GM18508 (cell line): Measurements from ENCODE around the gene RALGPS1.
"Not testable (repeated sequence)": the region's sequence is repeated elsewhere in the genome, so short reads cannot be mapped to it uniquely, and the experiment has no call there.

Experiments
- ATAC-seq: cut with Tn5 transposase; IDR thresholded peaks from one replicate; pipeline ENCODE4 v1.9.1; 2021; ENCODE audit warnings: moderate number of reproducible peaks; ENCODE audit not compliant: insufficient read depth, unreplicated experiment

RALGPS1 gene

DNA sequence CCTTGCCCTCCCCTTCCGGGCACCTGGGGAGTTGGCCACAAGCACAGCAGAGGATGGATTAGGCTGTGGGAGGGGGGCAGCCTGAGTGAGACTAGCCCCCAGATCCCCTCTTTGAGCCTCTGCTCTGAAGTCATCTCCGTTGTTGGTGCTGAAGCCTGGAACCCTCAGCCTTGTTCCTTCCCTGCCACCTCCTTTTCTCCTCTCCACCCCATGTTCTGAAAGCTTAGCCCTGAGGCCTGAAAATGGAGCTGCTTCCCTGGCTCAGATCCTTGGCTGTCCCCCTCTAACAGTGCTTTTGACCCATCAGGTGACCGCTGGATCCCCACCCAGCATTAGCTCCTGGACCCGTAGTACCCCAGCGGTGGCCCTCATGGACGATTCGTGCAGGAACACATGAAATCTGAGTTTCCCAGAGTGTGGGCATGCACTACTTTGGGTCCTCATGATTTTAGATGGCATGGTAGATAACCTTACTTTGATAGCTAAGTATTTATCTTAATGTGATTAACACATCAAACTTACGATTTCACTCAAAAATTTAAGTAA, 229.4 kb downstream of the RALGPS1 start:
- no peak for ATAC-seq

GRCh38 chr9:127144670-127145445, 230.3 kb downstream of the RALGPS1 start:
- no peak for ATAC-seq

DNA sequence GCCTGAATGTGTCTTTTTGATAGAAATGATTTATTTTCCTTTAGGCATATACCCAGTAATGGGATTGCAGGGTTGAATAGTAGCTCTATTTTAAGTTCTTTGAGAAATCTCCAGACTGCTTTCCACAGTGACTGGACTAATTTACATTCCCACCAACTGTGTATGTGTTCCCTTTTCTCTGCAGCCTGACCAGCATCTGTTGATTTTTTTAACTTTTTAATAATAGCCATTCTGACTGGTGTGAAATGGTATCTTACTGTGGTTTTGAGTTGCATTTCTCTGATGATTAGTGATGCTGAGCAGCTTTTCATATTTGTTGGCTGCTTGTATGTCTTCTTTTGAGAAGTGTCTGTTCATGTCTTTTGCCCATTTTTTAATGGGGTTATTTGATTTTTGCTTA, 232.3 kb downstream of the RALGPS1 start:
- not testable (repeated sequence) for ATAC-seq

DNA sequence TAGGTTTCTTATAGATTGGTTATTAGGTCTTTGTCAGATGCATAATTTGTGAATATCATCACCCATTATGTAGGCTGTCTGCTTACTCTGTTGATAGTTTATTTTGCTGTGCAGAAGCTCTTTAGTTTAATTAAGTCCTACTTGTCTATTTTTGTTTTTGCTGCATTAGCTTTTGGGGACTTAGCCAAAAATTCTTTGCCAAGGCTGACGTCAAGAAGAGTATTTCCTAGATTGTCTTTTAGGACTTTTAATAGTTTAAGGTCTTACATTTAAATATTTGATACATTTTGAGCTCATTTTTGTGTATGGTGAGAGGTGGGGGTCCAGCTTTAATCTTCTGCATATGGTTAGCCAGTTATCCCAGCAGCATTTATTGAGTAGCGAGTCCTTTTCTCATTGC, 232.7 kb downstream of the RALGPS1 start:
- ATAC-seq = no peak

GRCh38 chr9:127148014-127148413, 233.4 kb downstream of the RALGPS1 start:
- no peak for ATAC-seq

DNA sequence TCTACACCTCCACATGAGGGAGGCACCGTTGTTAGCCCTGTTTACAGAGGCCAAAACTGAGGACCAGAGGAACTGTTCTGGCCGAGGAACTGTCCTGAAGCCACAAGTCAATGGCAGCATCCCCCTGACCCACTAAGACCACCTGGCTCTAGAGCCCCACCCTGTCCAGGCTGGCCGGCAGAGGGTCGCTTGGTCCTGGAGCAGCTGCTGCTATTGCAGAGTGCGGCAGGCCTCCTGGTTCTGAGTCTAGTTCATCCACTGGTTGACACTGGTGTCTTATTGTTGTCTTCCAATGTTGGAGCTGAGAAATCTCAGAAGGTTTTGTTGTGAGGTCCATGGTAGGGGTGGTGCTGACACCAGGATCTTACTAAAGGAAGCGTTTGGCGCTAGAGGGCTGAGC, 234.4 kb downstream of the RALGPS1 start:
- ATAC-seq = no peak

- no peak for ATAC-seq
Observed at GRCh38 chr9:127149463-127150390, 235.1 kb downstream of the RALGPS1 start.

DNA sequence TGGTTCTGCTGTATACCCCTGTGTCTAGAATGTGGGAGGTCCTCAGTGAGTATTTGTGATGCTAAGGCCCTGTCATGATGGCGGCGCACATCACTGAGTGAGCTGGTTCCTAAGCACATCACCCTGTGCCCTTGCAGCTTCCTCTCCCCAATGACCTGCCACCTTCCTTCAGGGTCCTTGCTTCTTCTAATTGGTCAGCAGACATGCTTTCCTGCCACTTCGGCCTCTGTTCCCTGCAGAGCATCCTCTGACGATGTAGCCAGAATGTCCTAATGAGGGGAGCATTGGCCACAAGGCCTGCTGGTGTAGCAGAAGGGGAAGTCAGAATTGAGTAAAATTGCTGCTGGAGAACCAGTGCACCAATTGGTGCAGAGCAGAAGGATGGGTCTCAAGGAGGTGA, 238.9 kb downstream of the RALGPS1 start:
- ATAC-seq = no peak

GRCh38 chr9:127154003-127154389, 239.4 kb downstream of the RALGPS1 start:
- ATAC-seq = no peak

DNA sequence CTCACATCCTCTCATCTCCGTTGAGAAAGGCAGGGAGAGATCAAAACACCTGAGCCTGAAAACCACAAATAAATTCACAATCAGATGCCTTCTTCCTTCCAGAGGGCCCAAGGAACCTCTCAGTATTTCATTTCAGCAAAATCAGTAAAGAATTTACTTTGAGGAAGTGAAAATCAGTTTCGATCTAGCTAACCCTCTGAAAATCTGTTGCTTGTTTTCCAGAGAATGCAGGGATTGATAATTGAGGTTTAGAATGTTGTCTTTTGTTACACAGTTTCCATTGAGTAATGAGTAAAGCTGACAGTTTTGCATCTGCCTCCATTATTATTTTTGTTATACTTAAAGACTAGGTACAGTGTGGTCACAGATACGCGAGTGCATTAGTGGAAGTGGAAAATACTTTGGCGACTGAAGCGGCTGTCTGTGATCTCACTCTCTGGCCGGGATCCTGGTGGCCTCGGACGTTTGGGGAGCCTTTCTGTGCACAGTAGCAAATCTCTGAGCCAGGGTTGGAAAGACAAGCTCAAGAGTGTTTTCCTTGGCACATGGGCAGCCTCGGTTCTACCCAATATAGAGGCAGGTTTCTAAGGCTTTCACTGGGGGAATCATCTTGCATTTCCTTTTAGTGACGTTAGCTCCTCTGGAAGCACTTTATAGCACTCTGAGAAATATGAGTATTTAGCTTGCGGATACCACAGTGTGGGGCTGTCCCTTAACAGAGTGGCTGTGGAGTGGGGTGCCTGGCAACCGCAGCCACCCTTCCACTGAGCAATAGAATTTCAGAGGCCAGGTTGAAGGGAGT, 240.0 kb downstream of the RALGPS1 start:
- ATAC-seq = no peak

DNA sequence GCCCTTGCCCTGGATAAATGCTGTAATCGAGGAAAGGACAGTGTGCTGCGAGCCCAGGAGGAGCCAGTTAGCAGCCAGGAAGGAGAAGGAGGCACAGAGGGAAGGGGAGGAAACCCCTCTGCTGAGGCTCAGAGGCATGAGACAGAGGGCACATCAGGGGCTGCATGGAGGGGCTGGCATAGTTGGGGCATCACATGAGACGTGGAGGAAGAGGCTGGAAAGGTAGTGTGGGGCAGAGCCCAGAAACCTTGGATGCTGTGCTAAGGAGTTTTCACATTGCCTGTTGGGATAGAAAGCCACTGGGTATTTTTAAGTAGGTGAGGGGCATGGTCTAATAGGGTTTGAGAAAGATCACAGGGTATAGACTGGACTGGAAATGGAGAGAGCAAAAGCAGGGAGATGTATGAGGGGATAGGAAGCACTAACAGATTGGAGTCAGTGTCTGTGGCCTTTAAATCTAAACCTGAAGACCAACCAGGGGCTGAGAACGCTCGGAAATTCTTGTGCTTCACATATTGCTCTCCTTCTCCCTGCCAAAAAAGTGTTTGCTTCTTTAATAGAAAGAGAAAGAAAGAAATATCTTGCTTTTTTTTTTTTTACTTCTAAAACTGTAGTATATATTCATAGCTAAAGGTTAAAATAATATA, 240.9 kb downstream of the RALGPS1 start:
- ATAC-seq = no peak

DNA sequence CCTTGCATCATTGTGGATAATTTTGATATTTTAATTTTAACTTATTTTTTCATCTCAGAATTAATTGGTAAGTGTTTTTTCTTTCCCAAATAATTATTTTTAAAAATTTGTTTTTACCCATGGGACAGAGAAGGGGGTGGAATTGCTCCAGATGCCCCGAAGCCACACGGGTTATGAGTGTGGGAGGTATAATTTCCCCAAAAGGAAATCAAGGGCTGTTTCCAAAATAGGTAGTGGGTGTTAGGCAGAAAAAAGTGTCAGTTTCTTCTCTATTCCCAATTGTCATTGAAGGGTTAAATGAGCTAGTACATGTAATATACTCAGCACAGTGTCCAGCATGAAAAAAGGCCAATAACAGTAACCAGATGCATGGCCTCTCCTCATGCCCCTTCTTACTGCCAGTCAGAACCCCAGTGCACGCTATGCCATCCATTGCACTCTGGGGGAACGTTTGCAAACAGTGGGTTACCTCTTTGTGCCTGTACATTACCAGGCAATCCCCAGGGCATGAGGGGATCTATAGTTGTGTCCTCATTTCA, 244.3 kb downstream of the RALGPS1 start:
- no peak for ATAC-seq

DNA sequence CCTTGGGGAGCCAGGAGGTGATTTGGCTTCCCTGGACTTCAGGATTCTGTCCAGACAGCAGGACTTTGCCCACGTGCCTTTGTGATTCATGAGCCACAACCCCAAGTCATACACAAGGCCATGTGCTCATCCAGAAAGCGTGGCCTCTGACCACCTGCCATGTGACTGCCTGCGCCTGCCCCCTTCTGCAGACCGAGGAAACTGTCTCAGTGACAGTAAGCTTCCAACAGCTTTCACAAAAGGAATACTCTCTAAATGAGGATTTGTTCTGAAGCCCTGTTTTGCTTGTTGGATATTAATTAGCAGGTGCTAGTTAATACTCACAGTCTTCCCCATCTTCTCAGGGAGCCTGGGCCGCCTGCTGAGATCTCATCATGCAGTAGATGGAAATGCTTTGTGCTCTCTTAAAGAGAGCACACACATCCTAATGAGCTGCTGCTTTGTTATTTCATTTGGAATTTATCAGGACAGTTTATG, 244.8 kb downstream of the RALGPS1 start:
- ATAC-seq = no peak

DNA sequence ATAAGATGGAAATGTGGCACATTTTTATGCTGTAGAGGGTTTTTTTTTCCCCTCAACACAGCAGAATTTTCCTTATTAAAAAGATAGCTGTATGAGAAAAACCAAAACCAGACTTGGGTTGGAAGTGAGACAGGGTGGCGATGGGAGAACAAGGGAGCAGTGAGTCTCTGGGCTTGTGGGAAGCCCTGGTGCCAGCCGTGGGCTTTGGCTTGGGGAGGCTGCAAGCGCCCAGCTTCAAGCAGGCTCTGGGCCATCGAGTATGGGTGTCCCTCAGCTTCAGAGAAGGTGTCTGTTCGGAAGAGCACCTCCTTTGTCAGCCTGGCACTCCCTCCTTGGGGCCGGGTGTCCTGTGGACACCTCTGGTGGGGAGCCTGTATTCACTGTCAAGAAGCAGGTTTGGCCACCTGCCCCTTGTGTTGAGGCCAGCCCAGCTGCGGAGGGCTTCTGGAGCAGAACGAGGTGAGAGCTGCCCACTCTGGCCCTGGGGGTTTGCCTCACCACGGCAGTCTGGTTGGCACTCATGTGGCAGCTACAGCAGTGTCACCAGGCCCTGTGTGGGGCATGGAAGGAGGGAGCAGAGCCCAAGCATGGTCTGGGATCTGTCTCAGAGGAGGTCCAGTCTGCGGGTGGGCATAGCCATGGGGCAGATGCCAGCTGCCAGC, 245.5 kb downstream of the RALGPS1 start:
- ATAC-seq = no peak

- ATAC-seq = no peak
Observed at GRCh38 chr9:127161081-127161624, 246.6 kb downstream of the RALGPS1 start.

DNA sequence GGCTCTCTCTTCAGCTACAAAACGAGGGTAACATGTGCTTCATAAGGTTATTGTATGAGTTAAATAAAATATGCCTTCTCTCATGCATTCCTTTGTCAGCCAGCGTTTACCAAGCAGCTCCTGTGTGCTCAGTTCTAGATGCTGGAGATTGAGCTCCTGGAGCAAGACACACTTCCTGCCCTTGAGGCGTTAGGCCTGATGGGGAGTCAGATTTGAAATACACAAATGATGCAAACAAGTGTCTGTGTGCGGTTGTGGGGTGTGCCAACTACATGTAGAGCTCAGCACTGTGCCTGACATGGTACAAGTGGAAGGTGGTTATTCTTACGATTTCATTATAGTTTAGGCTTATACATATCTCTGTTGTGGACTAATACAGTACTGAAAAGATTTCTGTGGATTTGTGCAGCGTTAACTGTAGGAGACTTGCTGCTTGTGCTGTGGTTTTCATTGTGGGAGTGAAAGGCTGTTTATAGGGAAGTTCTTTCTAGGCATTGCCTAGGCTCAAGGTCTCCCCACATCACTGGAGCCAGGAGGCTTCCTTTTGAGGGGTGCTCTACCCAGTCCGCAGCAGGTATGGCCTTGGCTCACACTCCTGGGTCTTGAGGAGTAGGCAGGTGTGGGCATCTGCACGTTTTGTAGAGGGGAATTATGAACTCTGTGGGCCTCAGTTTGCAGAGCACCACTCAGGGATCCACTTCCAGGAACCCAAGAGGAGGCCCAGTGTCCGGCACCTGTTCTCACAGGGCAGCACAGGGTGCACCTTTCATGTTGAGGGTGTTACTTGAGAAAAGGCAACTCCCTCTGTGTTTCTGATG, 247.7 kb downstream of the RALGPS1 start:
- no peak for ATAC-seq

DNA sequence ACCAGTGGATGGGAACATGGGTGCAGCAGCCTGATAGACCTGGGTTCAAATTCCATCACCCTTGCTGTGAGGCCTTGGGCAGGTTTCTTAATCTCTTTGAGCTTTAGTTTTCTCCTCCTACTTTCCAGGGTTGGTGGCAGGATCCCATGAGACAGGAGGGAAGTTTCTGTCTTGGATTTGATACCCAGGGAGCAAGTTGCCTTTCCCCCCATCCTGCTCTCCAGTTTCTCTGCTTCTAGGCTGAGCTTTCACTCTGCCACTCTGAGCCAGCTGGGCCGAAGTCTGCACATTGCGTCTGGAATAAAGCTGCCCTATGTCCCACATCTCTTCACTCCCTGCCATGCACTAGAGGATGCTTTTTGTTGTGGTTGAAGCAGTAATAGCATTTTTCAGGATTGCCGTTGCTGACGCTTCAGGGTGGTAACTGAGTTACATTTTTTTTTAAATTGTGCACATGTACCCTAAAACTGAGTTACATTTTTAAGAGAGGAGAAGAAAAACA, 248.3 kb downstream of the RALGPS1 start:
- no peak for ATAC-seq

- ATAC-seq = no peak
Observed at GRCh38 chr9:127163409-127163808, 248.8 kb downstream of the RALGPS1 start.
